ENCODE data around the gene HDDC3.
A peak's percentile ranks its signal among the peaks of the same experiment; 100 is the strongest.
"Not testable (repeated sequence)": the region's sequence is repeated elsewhere in the genome, so short reads cannot be mapped to it uniquely, and the experiment has no call there.

The HDDC3 gene

DNA sequence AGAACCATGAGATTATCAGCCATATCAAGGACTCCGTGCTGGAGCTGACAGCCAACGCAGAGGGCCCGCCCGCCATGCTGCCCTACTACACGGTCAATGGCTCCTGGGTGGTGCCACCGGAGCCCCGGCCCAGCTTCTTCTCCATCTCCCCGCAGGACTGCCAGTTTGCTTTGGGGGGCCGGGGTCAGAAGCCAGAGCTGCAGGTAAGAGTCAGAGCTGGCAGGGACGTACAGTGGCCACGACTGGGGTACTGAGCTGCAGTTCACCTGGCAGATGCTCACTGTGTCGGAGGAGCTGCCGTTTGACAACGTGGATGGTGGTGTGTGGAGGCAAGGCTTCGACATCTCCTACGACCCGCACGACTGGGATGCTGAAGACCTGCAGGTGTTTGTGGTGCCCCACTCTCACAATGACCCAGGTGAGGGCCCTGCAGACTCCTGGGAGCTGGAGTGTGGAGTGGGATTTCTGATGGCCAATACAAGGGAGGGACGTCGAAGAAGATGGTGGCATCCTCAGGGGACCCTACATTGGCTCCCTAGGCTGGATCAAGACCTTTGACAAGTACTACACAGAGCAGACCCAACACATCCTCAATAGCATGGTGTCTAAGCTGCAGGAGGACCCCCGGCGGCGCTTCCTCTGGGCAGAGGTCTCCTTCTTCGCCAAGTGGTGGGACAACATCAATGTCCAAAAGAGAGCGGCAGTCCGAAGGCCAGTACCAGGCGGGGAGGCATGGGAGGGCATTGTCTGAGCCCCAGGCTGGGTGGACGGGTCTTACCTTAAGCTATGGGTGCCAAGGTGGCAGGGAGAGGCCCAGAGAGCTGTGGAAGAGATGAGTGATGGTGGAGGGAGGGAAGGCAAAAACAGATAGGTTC is 26.8 kb downstream of the HDDC3 start:
- Histone ChIP-seq H3K27ac (ENCODE audit: low read depth, low read length) (no peak overlapping the region), H3K9me3 (ENCODE audit: control insufficient read depth in 5 of 5, low read length in 5 of 5) (no peaks in the 10 kb centered on the region), H3K27me3 (ENCODE audit: control insufficient read depth in 5 of 5, insufficient read depth in 4 of 5, low read length in 5 of 5) (no peaks in the 10 kb centered on the region), H3K4me3 (ENCODE audit: low read depth in 1 of 5, low read length in 5 of 5) (no peak overlapping the region), H3K36me3 (ENCODE audit: control insufficient read depth in 5 of 5, insufficient read depth in 5 of 5, low read length in 5 of 5) (peaks cover 0 to 53% (median 47%) of the 10 kb centered on the region in 5 donors), H3K4me1 (ENCODE audit: control insufficient read depth in 5 of 5, insufficient read depth in 5 of 5, low read length in 5 of 5) (peaks cover 7 to 49% (median 35%) of the 10 kb centered on the region in 5 donors), H3K9ac (ENCODE audit: low read length in 5 of 5) (no peak overlapping the region)

DNA sequence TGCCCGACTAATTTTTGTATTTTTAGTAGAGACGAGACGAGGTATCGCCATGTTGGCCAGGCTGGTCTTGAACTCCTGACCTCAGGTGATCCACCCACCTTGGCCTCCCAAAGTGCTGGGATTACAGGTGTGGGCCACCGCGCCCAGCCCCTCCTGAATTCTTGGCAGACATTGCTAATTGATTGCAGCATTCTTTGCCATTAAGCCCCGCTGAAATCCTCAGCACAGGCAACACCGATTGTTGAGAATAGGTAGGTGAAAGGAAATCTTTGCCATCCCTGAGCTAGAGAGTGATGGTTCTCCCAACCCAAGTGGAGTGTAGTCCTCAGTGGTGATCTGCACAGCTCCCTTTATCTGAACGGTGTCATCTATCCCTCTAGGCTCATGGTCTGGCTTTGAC is 27.6 kb downstream of the HDDC3 start:
- Histone ChIP-seq H3K9ac (ENCODE audit: low read length in 5 of 5) (no peak overlapping the region), H3K4me3 (ENCODE audit: low read depth in 1 of 5, low read length in 5 of 5) (no peak overlapping the region), H3K9me3 (ENCODE audit: control insufficient read depth in 5 of 5, low read length in 5 of 5) (no peaks in the 10 kb centered on the region), H3K27ac (ENCODE audit: low read depth, low read length) (no peak overlapping the region), H3K4me1 (ENCODE audit: control insufficient read depth in 5 of 5, insufficient read depth in 5 of 5, low read length in 5 of 5) (peaks cover 7 to 49% (median 35%) of the 10 kb centered on the region in 5 donors), H3K27me3 (ENCODE audit: control insufficient read depth in 5 of 5, insufficient read depth in 4 of 5, low read length in 5 of 5) (no peaks in the 10 kb centered on the region), H3K36me3 (ENCODE audit: control insufficient read depth in 5 of 5, insufficient read depth in 5 of 5, low read length in 5 of 5) (peaks cover 0 to 45% (median 39%) of the 10 kb centered on the region in 5 donors)

GRCh38 chr15:90903733-90904536 is 28.4 kb downstream of the HDDC3 start:
- no peaks in the 10 kb centered on the region for H3K27me3 ChIP-seq (ENCODE audit: control insufficient read depth in 5 of 5, insufficient read depth in 4 of 5, low read length in 5 of 5)
- peaks cover 7 to 49% (median 35%) of the 10 kb centered on the region in 5 donors for H3K4me1 ChIP-seq (ENCODE audit: control insufficient read depth in 5 of 5, insufficient read depth in 5 of 5, low read length in 5 of 5)
- H3K27ac ChIP-seq (ENCODE audit: low read depth, low read length): peak overlapping the region; percentile 82
- peak overlapping the region; percentile 67 to 87 (median 82) for H3K4me3 ChIP-seq (ENCODE audit: low read depth in 1 of 5, low read length in 5 of 5)
- H3K9ac ChIP-seq (ENCODE audit: low read length in 5 of 5): peak overlapping the region; percentile 85 to 97 (median 91)
- no peaks in the 10 kb centered on the region for H3K9me3 ChIP-seq (ENCODE audit: control insufficient read depth in 5 of 5, low read length in 5 of 5)
- H3K36me3 ChIP-seq (ENCODE audit: control insufficient read depth in 5 of 5, insufficient read depth in 5 of 5, low read length in 5 of 5): peaks cover 0 to 37% (median 34%) of the 10 kb centered on the region in 5 donors

DNA sequence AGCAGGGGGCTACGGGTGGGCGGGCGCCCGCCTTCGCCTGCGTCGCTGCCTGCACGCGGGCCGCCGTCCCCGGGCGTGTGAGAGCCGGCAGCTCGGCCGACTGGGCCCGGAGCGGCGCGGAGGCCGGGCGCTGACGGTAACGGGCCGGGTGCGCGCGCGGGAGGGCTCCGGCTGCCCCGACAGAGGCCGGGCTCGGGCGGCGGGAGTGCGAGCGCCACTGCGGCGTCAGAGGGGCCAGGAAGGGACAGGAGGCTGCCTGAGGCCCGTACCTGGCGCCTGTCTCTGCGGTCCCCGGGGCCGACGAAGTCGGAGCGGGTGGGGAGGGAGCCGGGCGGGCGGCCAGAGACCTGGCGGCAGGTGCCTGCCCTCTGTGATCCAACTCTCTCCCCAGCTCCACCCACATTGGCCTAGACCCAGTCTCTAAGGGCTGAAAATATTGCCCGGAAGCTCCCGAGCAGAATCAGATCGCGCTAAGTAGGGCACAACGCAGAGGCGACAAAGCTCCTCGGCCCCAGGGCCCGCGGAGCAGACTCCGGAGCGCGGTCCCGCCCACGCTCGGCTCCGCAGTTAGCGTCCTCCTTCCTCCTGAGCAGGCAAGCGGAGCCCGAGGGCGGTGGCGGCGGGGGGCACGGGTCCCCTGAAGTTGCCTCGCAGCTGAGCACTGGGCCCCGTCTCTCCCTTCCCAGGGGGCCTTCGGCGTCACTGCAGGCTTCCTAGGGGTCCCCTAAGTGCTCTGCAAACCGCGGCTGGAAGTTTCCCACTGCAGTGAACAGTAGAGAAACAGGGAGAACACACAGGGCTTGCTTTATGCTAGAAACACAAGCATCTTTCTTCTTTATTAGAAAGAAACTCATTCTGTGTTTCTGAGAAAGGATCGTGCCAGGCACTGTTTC is 29.3 kb downstream of the HDDC3 start, which contains the start of gene MAN2A2:
TSS of gene MAN2A2 (plus strand) at position 463 of the 893 bp plus-strand sequence. CDS start 906 bp downstream, outside the sequence.
- peak within 1 kb of the TSS; percentile 67 to 87 (median 82) for H3K4me3 ChIP-seq (ENCODE audit: low read depth in 1 of 5, low read length in 5 of 5)
- H3K36me3 ChIP-seq (ENCODE audit: control insufficient read depth in 5 of 5, insufficient read depth in 5 of 5, low read length in 5 of 5): peaks cover 0 to 34% (median 32%) of the 10 kb centered on the region in 5 donors
- peaks cover 7 to 43% (median 33%) of the 10 kb centered on the region in 5 donors for H3K4me1 ChIP-seq (ENCODE audit: control insufficient read depth in 5 of 5, insufficient read depth in 5 of 5, low read length in 5 of 5)
- H3K9me3 ChIP-seq (ENCODE audit: control insufficient read depth in 5 of 5, low read length in 5 of 5): no peaks in the 10 kb centered on the region
- peak within 1 kb of the TSS; percentile 82 for H3K27ac ChIP-seq (ENCODE audit: low read depth, low read length)
- H3K27me3 ChIP-seq (ENCODE audit: control insufficient read depth in 5 of 5, insufficient read depth in 4 of 5, low read length in 5 of 5): no peaks in the 10 kb centered on the region
- peak within 1 kb of the TSS; percentile 85 to 97 (median 91) for H3K9ac ChIP-seq (ENCODE audit: low read length in 5 of 5)

- H3K4me3 ChIP-seq (ENCODE audit: low read depth in 1 of 5, low read length in 5 of 5): peak overlapping the region; percentile 62 to 87 (median 82)
- peak overlapping the region; percentile 61 for H3K27ac ChIP-seq (ENCODE audit: low read depth, low read length)
- H3K9ac ChIP-seq (ENCODE audit: low read length in 5 of 5): peak overlapping the region in 4 of 5 donors; percentile 31 to 89 (median 75)
- H3K9me3 ChIP-seq (ENCODE audit: control insufficient read depth in 5 of 5, low read length in 5 of 5): no peaks in the 10 kb centered on the region
- H3K4me1 ChIP-seq (ENCODE audit: control insufficient read depth in 5 of 5, insufficient read depth in 5 of 5, low read length in 5 of 5): peaks cover 5 to 34% (median 25%) of the 10 kb centered on the region in 5 donors
- no peaks in the 10 kb centered on the region for H3K27me3 ChIP-seq (ENCODE audit: control insufficient read depth in 5 of 5, insufficient read depth in 4 of 5, low read length in 5 of 5)
- peaks cover 0 to 25% (median 24%) of the 10 kb centered on the region in 5 donors for H3K36me3 ChIP-seq (ENCODE audit: control insufficient read depth in 5 of 5, insufficient read depth in 5 of 5, low read length in 5 of 5)
Observed at GRCh38 chr15:90902040-90902839, 30.1 kb downstream of the HDDC3 start.

GRCh38 chr15:90901175-90902039 is 30.9 kb downstream of the HDDC3 start:
- Histone ChIP-seq H3K27me3 (ENCODE audit: control insufficient read depth in 5 of 5, insufficient read depth in 4 of 5, low read length in 5 of 5) (no peaks in the 10 kb centered on the region), H3K4me1 (ENCODE audit: control insufficient read depth in 5 of 5, insufficient read depth in 5 of 5, low read length in 5 of 5) (peaks cover 5 to 27% (median 21%) of the 10 kb centered on the region in 5 donors), H3K9me3 (ENCODE audit: control insufficient read depth in 5 of 5, low read length in 5 of 5) (no peaks in the 10 kb centered on the region), H3K27ac (ENCODE audit: low read depth, low read length) (peak overlapping the region; percentile 61), H3K36me3 (ENCODE audit: control insufficient read depth in 5 of 5, insufficient read depth in 5 of 5, low read length in 5 of 5) (peaks cover 0 to 20% (median 17%) of the 10 kb centered on the region in 5 donors), H3K9ac (ENCODE audit: low read length in 5 of 5) (peak overlapping the region in 4 of 5 donors; percentile 31 to 89 (median 75)), H3K4me3 (ENCODE audit: low read depth in 1 of 5, low read length in 5 of 5) (peak overlapping the region in 4 of 5 donors; percentile 62 to 83 (median 82))

GRCh38 chr15:90897131-90897655 is 35.2 kb downstream of the HDDC3 start:
- Histone ChIP-seq H3K4me1 (ENCODE audit: control insufficient read depth in 5 of 5, insufficient read depth in 5 of 5, low read length in 5 of 5) (peaks cover 0 to 15% (median 8%) of the 10 kb centered on the region in 5 donors), H3K36me3 (ENCODE audit: control insufficient read depth in 5 of 5, insufficient read depth in 5 of 5, low read length in 5 of 5) (peaks cover 0 to 40% (median 33%) of the 10 kb centered on the region in 5 donors)
- H3K9ac ChIP-seq (ENCODE audit: low read length in 5 of 5); H3K9me3 ChIP-seq (ENCODE audit: control insufficient read depth in 5 of 5, low read length in 5 of 5); H3K4me3 ChIP-seq (ENCODE audit: low read depth in 1 of 5, low read length in 5 of 5); H3K27ac ChIP-seq (ENCODE audit: low read depth, low read length); H3K27me3 ChIP-seq (ENCODE audit: control insufficient read depth in 5 of 5, insufficient read depth in 4 of 5, low read length in 5 of 5): not testable (repeated sequence)

GRCh38 chr15:90895571-90896117 is 36.7 kb downstream of the HDDC3 start:
- Histone ChIP-seq H3K9me3 (ENCODE audit: control insufficient read depth in 5 of 5, low read length in 5 of 5) (no peaks in the 10 kb centered on the region), H3K27ac (ENCODE audit: low read depth, low read length) (no peak overlapping the region), H3K4me3 (ENCODE audit: low read depth in 1 of 5, low read length in 5 of 5) (no peak overlapping the region), H3K9ac (ENCODE audit: low read length in 5 of 5) (peak overlapping the region in 1 of 5 donors; percentile 41), H3K27me3 (ENCODE audit: control insufficient read depth in 5 of 5, insufficient read depth in 4 of 5, low read length in 5 of 5) (no peaks in the 10 kb centered on the region), H3K4me1 (ENCODE audit: control insufficient read depth in 5 of 5, insufficient read depth in 5 of 5, low read length in 5 of 5) (peaks cover 0 to 9% (median 3%) of the 10 kb centered on the region in 5 donors), H3K36me3 (ENCODE audit: control insufficient read depth in 5 of 5, insufficient read depth in 5 of 5, low read length in 5 of 5) (peaks cover 0 to 55% (median 49%) of the 10 kb centered on the region in 5 donors)

Data from subcutaneous abdominal adipose tissue (tissue), 5 donors.